Measurements from ENCODE around the gene SLC25A42.

Gene SLC25A42

GRCh38 chr19:19062454-19063182 lies 1.2 kb upstream of the SLC25A42 start:
- Histone ChIP-seq H3K4me3 (ENCODE audit: insufficient read length, low read depth) (peak overlapping the region; percentile 12), H3K36me3 (ENCODE audit: insufficient read depth, insufficient read length, low read length) (peaks cover 38% of the 10 kb centered on the region), H3K4me1 (ENCODE audit: insufficient read depth, insufficient read length) (peaks cover 5% of the 10 kb centered on the region), H3K9me3 (ENCODE audit: insufficient read depth, low read length) (no peaks in the 10 kb centered on the region), H3K9ac (ENCODE audit: insufficient read length, low read depth) (peak overlapping the region; percentile 73), H3K27me3 (ENCODE audit: insufficient read depth, insufficient read length) (peaks cover 36% of the 10 kb centered on the region)
- TF ChIP-seq SUZ12 (IDR thresholded peaks at IDR 0.05; ENCODE audit: extremely low read depth, insufficient read depth, insufficient read length) (no peak), ZNF274 (IDR thresholded peaks at IDR 0.05; ENCODE audit: low read depth, low read length) (no peak), YY1 (IDR thresholded peaks at IDR 0.05; ENCODE audit: insufficient read depth, insufficient read length) (no peak)
- no peak for DNase-seq (ENCODE audit: low read depth, low spot score)

GRCh38 chr19:19064098-19064722 lies 416 bp downstream of the SLC25A42 start:
- Histone ChIP-seq H3K9me3 (ENCODE audit: insufficient read depth, low read length) (no peaks in the 10 kb centered on the region), H3K4me3 (ENCODE audit: insufficient read length, low read depth) (peak overlapping the region; percentile 53), H3K4me1 (ENCODE audit: insufficient read depth, insufficient read length) (peaks cover 5% of the 10 kb centered on the region), H3K36me3 (ENCODE audit: insufficient read depth, insufficient read length, low read length) (peaks cover 24% of the 10 kb centered on the region), H3K27me3 (ENCODE audit: insufficient read depth, insufficient read length) (peaks cover 44% of the 10 kb centered on the region), H3K9ac (ENCODE audit: insufficient read length, low read depth) (peak overlapping the region; percentile 38)
- no peak for TF ChIP-seq SUZ12 (IDR thresholded peaks at IDR 0.05; ENCODE audit: extremely low read depth, insufficient read depth, insufficient read length)
- no peak for TF ChIP-seq YY1 (IDR thresholded peaks at IDR 0.05; ENCODE audit: insufficient read depth, insufficient read length)
- TF ChIP-seq ZNF274 (IDR thresholded peaks at IDR 0.05; ENCODE audit: low read depth, low read length) = no peak
- no peak for DNase-seq (ENCODE audit: low read depth, low spot score)

GRCh38 chr19:19064811-19065745 lies 1.3 kb downstream of the SLC25A42 start:
- Histone ChIP-seq H3K4me3 (ENCODE audit: insufficient read length, low read depth) (peak overlapping the region; percentile 12), H3K36me3 (ENCODE audit: insufficient read depth, insufficient read length, low read length) (peaks cover 16% of the 10 kb centered on the region), H3K4me1 (ENCODE audit: insufficient read depth, insufficient read length) (peaks cover 5% of the 10 kb centered on the region), H3K27me3 (ENCODE audit: insufficient read depth, insufficient read length) (peaks cover 50% of the 10 kb centered on the region), H3K9ac (ENCODE audit: insufficient read length, low read depth) (peak overlapping the region; percentile 38), H3K9me3 (ENCODE audit: insufficient read depth, low read length) (no peaks in the 10 kb centered on the region)
- DNase-seq (ENCODE audit: low read depth, low spot score) = no peak
- TF ChIP-seq ZNF274 (IDR thresholded peaks at IDR 0.05; ENCODE audit: low read depth, low read length) (no peak), YY1 (IDR thresholded peaks at IDR 0.05; ENCODE audit: insufficient read depth, insufficient read length) (no peak), SUZ12 (IDR thresholded peaks at IDR 0.05; ENCODE audit: extremely low read depth, insufficient read depth, insufficient read length) (no peak)

- Histone ChIP-seq H3K9me3 (ENCODE audit: insufficient read depth, low read length) (no peaks in the 10 kb centered on the region), H3K27me3 (ENCODE audit: insufficient read depth, insufficient read length) (peaks cover 70% of the 10 kb centered on the region), H3K4me3 (ENCODE audit: insufficient read length, low read depth) (no peak overlapping the region), H3K4me1 (ENCODE audit: insufficient read depth, insufficient read length) (peaks cover 3% of the 10 kb centered on the region), H3K36me3 (ENCODE audit: insufficient read depth, insufficient read length, low read length) (no peaks in the 10 kb centered on the region), H3K9ac (ENCODE audit: insufficient read length, low read depth) (no peak overlapping the region)
- DNase-seq (ENCODE audit: low read depth, low spot score) = no peak
- no peak for TF ChIP-seq SUZ12 (IDR thresholded peaks at IDR 0.05; ENCODE audit: extremely low read depth, insufficient read depth, insufficient read length)
- no peak for TF ChIP-seq ZNF274 (IDR thresholded peaks at IDR 0.05; ENCODE audit: low read depth, low read length)
- no peak for TF ChIP-seq YY1 (IDR thresholded peaks at IDR 0.05; ENCODE audit: insufficient read depth, insufficient read length)
Observed at GRCh38 chr19:19067276-19068072, 3.7 kb downstream of the SLC25A42 start.

GRCh38 chr19:19068659-19069654 lies 5.2 kb downstream of the SLC25A42 start:
- H3K27me3 ChIP-seq (ENCODE audit: insufficient read depth, insufficient read length) = peaks cover 85% of the 10 kb centered on the region
- H3K9me3 ChIP-seq (ENCODE audit: insufficient read depth, low read length) = no peaks in the 10 kb centered on the region
- no peak for TF ChIP-seq SUZ12 (IDR thresholded peaks at IDR 0.05; ENCODE audit: extremely low read depth, insufficient read depth, insufficient read length)
- TF ChIP-seq YY1 (IDR thresholded peaks at IDR 0.05; ENCODE audit: insufficient read depth, insufficient read length) = no peak
- TF ChIP-seq ZNF274 (IDR thresholded peaks at IDR 0.05; ENCODE audit: low read depth, low read length) = no peak
- no peak overlapping the region for H3K4me3 ChIP-seq (ENCODE audit: insufficient read length, low read depth)
- H3K36me3 ChIP-seq (ENCODE audit: insufficient read depth, insufficient read length, low read length) = no peaks in the 10 kb centered on the region
- H3K4me1 ChIP-seq (ENCODE audit: insufficient read depth, insufficient read length) = no peaks in the 10 kb centered on the region
- no peak for DNase-seq (ENCODE audit: low read depth, low spot score)
- no peak overlapping the region for H3K9ac ChIP-seq (ENCODE audit: insufficient read length, low read depth)

Measured in NT2/D1 (cell line).